Measurements from ENCODE around the gene SNAP91. TPM values are rescaled to one million over a fixed set of nuclear protein-coding genes. Genes with fewer than 3 reads are reported as not detected.

SNAP91 gene
- total RNA-seq, 1 donor from 2014 or later = 2.1 TPM

GRCh38 chr6:83597051-83597450, 111.8 kb downstream of the SNAP91 start:
- Mint-ChIP-seq H3K4me1 (ENCODE audit: low read depth) (no peaks in the 10 kb centered on the region), H3K27me3 (no peaks in the 10 kb centered on the region), H3K4me3 (ENCODE audit: low read depth) (no peak overlapping the region), H3K36me3 (ENCODE audit: insufficient read depth) (no peaks in the 10 kb centered on the region), H3K27ac (no peak overlapping the region), H3K9me3 (ENCODE audit: low read depth) (no peaks in the 10 kb centered on the region)
- no peak for TF ChIP-seq CTCF (IDR thresholded peaks at IDR 0.05; ENCODE audit: unreplicated experiment)
- DNase-seq (ENCODE audit: low spot score, unreplicated experiment) = no peak

GRCh38 chr6:83594941-83595340, 114.0 kb downstream of the SNAP91 start:
- no peak for DNase-seq (ENCODE audit: low spot score, unreplicated experiment)
- Mint-ChIP-seq H3K27me3 (no peaks in the 10 kb centered on the region), H3K27ac (no peak overlapping the region), H3K9me3 (ENCODE audit: low read depth) (no peaks in the 10 kb centered on the region), H3K36me3 (ENCODE audit: insufficient read depth) (no peaks in the 10 kb centered on the region), H3K4me3 (ENCODE audit: low read depth) (no peak overlapping the region), H3K4me1 (ENCODE audit: low read depth) (no peaks in the 10 kb centered on the region)
- TF ChIP-seq CTCF (IDR thresholded peaks at IDR 0.05; ENCODE audit: unreplicated experiment) = no peak

- DNase-seq (ENCODE audit: low spot score, unreplicated experiment) = no peak
- Mint-ChIP-seq H3K4me3 (ENCODE audit: low read depth) (no peak overlapping the region), H3K36me3 (ENCODE audit: insufficient read depth) (no peaks in the 10 kb centered on the region), H3K27ac (no peak overlapping the region), H3K4me1 (ENCODE audit: low read depth) (no peaks in the 10 kb centered on the region), H3K27me3 (no peaks in the 10 kb centered on the region), H3K9me3 (ENCODE audit: low read depth) (no peaks in the 10 kb centered on the region)
- no peak for TF ChIP-seq CTCF (IDR thresholded peaks at IDR 0.05; ENCODE audit: unreplicated experiment)
Observed at GRCh38 chr6:83593395-83593785, 115.5 kb downstream of the SNAP91 start.

- Mint-ChIP-seq H3K4me3 (ENCODE audit: low read depth) (no peak overlapping the region), H3K4me1 (ENCODE audit: low read depth) (no peaks in the 10 kb centered on the region), H3K36me3 (ENCODE audit: insufficient read depth) (no peaks in the 10 kb centered on the region), H3K9me3 (ENCODE audit: low read depth) (no peaks in the 10 kb centered on the region), H3K27me3 (no peaks in the 10 kb centered on the region), H3K27ac (no peak overlapping the region)
- TF ChIP-seq CTCF (IDR thresholded peaks at IDR 0.05; ENCODE audit: unreplicated experiment) = peak; percentile 57
- DNase-seq (ENCODE audit: low spot score, unreplicated experiment) = no peak
Observed at GRCh38 chr6:83592770-83593394, 116.0 kb downstream of the SNAP91 start.

- H3K4me1 Mint-ChIP-seq (ENCODE audit: low read depth) = no peaks in the 10 kb centered on the region
- H3K27me3 Mint-ChIP-seq = no peaks in the 10 kb centered on the region
- no peak for DNase-seq (ENCODE audit: low spot score, unreplicated experiment)
- H3K36me3 Mint-ChIP-seq (ENCODE audit: insufficient read depth) = no peaks in the 10 kb centered on the region
- no peak overlapping the region for H3K4me3 Mint-ChIP-seq (ENCODE audit: low read depth)
- H3K27ac Mint-ChIP-seq = no peak overlapping the region
- no peaks in the 10 kb centered on the region for H3K9me3 Mint-ChIP-seq (ENCODE audit: low read depth)
- no peak for TF ChIP-seq CTCF (IDR thresholded peaks at IDR 0.05; ENCODE audit: unreplicated experiment)
Observed at GRCh38 chr6:83590416-83590815, 118.5 kb downstream of the SNAP91 start.
